Brain pericyte (primary cell): ENCODE results near the gene ERGIC1.

Experiments
- DNase-seq: peaks from one replicate; pipeline ENCODE4 v3.0.0-alpha.2; 2012; ENCODE audit warnings: low read depth, low spot score

ERGIC1 gene

GRCh38 chr5:172945151-172945550, 111.1 kb downstream of the ERGIC1 start:
- DNase-seq, result no peak

DNA sequence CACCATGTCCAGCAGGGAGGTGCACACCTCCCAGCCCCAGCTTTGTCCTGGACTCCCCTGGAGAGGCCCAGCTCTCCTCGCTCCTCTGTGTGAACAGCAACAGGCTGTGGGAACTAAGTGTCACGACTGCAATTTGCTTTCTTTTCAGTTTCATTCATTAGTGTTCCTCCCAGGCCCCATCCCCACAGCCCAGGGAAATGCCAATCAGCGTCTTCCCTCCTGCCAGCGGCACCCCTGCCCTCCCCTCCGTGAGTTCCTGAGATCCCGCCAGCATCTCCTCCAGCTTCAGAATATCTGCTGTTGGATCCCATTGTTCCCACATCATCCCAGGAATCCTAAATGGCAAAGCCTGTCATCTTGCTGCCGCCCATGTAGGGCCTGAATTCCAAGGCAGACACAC, 112.1 kb downstream of the ERGIC1 start:
- no peak for DNase-seq

GRCh38 chr5:172949426-172949825, 115.4 kb downstream of the ERGIC1 start:
- no peak for DNase-seq

DNA sequence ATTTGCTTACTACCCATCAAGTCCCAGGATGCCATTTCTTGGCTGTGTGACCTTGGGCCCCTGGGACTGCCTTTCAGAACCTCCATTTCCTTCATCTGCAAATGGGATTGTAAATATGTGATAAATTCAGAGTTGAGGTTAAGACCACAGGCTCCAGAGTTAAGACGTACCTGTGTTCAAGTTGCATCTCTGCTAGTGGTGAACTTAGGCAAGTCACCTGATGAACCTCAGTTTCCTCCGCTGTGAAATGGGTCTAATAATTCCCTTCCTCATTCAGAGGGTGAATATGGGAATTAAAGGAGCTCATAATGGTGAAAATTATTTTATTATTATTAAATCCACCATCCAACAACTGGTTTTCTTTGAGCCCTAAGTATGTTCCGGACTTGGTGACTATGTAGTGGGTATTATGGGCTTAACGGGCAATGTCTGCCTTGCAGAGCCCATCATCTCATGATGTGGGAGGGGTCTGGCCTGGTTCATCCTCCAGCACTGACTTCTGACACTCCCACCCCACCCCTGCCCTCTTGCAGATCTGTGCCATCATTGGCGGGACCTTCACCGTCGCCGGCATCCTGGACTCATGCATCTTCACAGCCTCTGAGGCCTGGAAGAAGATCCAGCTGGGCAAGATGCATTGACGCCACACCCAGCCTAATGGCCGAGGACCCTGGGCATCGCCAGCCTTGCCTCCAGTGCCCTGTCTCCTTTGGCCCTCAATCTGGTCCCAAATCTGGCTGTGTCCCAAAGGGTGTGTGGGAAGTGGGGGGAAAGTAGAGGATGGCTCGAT, 116.3 kb downstream of the ERGIC1 start:
- DNase-seq, result no peak

- no peak for DNase-seq
These were observed 117.5 kb downstream of the ERGIC1 start for GRCh38 chr5:172951371-172952033.

GRCh38 chr5:172952034-172952511, 118.0 kb downstream of the ERGIC1 start:
- no peak for DNase-seq

DNA sequence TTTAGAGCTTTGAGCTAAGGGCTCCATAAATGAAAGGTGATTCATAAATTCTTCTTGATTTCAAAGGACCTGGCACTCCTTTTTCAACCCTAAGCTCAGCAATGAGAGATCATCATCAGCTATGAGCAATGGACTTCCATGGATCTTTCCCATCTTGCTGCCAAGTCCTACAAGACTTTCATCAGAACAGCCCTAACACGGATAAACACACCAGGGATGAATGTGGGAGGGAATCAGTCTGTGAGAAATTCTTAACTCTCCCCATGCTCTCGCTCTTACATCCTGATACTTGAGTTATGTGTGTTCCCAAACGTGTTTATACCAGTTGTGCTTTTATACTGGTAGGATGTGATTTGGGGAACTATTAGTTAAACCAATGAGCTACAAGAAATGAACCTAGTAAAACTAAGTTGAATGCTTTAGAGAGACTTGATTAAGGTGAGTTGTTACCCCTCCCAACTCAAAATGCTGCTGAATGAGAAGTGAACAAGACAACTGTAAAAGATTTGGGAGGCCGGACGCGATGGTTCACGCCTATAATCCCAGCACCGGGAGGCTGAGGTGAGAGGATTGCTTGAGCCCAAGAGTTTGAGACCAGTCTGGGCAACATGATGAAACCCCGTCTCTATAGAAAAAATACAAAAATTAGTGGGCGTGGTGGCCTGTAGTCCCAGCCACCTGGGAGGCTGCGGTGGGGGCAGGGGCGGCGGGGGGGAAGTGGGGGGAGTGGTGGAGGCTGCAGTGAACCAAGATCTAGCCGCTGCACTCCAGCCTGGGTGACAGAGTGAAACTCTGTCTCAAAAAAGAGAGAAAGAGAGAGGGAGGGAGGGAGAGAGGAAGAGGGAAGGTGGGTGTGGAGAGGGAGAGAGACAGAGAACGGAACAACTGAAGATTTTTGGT, 120.0 kb downstream of the ERGIC1 start:
- DNase-seq, result no peak

- DNase-seq, result no peak
These were observed 120.7 kb downstream of the ERGIC1 start for GRCh38 chr5:172954751-172955159.

DNA sequence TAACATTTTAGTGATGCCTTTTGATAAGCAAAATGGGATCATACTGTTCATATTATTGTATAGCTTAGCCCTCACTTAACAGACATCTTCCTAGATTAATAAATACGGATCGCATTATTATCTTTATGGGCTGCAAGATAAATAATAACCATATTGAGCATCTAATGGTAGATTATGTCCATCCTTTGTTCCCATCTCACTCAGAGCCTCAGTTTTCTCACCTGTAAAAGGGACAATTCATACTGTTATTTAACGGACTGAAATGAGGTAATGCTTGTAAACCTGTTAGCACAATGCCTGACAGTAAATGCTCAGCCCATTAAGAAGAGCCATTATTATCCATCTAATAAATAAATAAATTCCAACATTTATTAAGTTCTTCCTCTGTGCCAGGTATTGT, 122.2 kb downstream of the ERGIC1 start:
- no peak for DNase-seq

GRCh38 chr5:172956936-172957335, 122.9 kb downstream of the ERGIC1 start:
- no peak for DNase-seq

- DNase-seq, result no peak
These were observed 123.4 kb downstream of the ERGIC1 start for GRCh38 chr5:172957458-172957857.

DNA sequence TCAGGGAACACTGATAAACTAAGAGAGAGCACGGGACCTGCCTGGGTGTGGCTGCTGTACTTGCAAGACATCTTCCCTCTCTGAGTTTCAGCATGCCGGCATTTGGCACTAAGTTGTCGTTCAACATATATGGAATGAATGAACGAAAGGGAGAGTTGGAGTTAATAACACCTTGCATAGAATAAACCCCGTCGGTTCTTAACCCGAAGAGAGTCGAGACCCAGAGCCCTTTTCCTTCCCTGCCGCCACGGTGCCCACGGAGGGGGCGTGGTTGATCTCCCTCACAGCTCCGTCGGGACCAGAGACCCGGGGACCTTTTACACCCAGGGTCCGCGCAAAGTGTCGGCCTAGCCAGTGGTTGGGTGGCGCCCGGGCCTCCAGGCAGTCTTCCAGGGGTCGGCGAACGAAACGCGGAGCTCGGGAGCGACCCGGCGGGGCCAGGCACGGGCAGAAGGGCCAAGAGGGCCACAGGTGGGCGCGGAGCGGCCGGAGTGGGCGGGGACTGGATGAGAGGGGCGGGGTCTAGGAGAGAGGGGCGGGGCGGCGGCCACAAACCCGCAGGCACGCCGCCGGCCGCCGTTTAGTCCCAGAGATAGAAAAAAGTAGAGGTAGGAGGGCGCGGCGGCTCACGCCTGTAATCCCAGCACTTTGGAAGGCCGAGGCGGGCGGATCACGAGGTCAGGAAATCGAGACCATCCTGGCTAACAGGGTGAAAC, 124.4 kb downstream of the ERGIC1 start:
- DNase-seq, result no peak

DNA sequence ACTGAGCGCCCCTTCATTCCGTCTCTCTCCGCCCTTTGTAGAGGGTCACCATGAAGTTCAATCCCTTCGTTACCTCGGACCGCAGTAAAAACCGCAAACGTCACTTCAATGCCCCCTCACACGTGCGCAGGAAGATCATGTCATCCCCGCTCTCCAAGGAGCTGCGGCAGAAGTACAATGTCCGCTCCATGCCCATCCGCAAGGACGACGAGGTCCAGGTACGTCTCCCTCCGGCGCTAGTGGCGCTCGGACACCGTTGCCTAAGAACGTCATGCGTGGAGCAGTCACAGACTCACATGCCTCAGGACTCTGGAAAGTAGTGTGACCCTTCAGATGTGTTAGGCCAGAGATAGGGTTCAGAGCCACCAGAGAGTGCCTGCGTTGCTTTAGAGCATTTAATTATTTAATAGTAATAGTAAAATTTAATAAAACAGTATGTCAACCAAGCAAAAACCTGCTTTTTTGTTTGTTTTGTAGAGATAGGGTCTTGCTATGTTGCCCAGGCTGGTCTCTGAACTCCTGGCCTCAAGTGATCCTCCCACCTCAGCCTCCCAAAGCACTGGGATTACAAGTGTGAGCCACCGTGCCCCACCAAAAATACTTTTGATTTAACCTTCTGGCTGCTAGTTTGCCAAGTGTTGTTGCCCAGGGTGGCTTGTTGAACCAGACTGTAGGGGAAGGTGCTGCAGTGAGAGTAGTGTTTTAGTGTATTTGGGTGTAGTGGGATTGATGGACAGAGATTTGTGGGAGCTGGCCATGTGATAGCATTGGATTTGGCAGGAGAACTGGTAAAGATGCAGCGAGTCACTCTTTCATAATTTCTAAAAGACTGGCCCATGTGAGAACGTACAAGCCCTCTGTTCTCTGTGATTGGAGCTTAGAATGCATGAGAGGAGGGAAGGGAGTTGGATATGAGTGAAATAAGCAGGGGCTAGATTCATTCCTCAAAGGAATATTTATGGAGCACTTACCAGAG, 126.1 kb downstream of the ERGIC1 start:
- no peak for DNase-seq

- DNase-seq, result no peak
These were observed 135.9 kb downstream of the ERGIC1 start for GRCh38 chr5:172969921-172970320.

- no peak for DNase-seq
These were observed 137.4 kb downstream of the ERGIC1 start for GRCh38 chr5:172971482-172971881.

DNA sequence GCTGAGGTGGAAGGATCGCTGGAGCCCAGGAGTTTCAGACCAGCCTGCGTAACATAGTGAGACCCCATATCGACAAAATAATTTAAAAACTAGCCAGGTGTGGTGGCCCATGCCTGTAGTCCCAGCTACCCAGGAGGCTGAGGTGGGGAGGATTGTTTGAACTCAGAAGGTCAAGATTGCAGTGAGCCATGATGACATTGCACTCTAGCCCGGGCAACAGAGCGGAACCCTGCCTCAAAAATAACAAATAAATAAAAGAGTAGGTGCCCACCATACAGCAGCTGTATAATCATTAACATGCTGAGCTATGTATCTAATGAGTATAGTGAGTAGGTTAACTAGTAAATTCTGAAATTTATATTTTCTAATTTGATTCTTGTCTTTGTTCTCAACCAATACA, 138.5 kb downstream of the ERGIC1 start:
- no peak for DNase-seq

DNA sequence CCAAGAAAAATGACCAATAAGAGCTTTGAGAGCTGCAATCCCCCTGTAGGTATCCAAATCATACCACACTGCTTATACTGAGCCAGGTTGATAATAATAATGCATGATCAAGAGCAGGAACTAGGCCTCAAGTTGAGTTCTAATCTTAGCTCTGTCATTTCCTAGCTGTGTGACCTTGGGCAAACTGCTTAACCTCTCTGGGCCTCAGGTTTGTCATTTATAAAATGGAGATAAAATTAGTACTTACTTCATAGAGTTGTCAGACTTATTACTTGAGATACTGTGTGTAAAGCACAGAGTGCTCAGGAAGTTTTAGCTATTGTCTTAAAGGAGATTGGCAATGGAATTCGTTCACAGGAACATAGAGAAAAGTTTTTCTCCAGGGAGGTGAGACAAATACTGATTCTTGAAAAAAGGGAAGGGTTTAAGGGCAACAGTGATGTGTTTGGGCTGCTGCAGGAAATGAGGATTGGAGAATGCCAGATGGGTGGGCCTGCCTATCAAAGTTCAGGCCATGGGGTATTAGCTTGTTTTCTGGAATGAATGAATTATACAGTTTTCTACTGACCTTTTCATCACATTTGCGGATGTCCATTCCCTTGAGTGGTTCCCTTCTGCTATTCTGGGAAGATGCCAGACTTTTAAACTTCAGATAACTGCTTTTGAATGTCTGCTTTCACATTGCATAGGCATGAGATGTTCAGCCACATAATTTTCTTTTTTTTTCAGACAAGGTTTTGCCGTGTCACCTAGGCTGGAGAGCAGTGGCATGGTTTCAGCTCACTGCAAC, 139.3 kb downstream of the ERGIC1 start:
- DNase-seq, result no peak

- DNase-seq, result no peak
These were observed 139.9 kb downstream of the ERGIC1 start for GRCh38 chr5:172973931-172974330.

DNA sequence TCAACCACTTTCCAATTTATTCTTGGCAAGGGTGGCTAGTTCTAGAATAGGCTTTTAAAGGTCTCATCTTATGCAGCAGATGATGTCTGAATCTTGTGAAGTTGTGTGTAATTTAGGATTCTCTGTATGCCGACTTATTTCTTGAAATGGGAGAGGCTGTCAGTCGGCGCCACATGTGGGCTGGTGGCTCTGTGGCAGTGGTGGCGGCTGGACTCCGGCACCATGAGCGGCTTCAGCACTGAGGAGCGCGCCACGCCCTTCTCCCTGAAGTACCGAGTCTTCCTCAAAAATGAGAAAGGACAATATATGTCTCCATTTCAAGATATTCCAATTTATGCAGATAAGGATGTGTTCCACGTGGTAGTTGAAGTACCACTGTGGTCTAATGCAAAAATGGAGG, 141.2 kb downstream of the ERGIC1 start:
- DNase-seq, result no peak
